Stimulated activated naive CD4-positive, alpha-beta T cell treated with Interleukin-2 at 50 U/mL for 16 hours (primary cell): ENCODE data around the gene SLC22A25.
"Not testable (repeated sequence)": the region's sequence is repeated elsewhere in the genome, so short reads cannot be mapped to it uniquely, and the experiment has no call there.

Experiments
- DNase-seq: peaks from one replicate; lab custom pipeline; 2025; lab: John Stamatoyannopoulos, UW

The SLC22A25 gene

GRCh38 chr11:63235471-63236461 lies 7.6 kb downstream of the SLC22A25 start:
- DNase-seq = not testable (repeated sequence)

GRCh38 chr11:63229815-63230214 lies 13.6 kb downstream of the SLC22A25 start:
- DNase-seq = no peak

GRCh38 chr11:63227521-63228107 lies 15.8 kb downstream of the SLC22A25 start:
- DNase-seq = no peak

- DNase-seq = no peak
Measured at GRCh38 chr11:63226488-63227114, 16.8 kb downstream of the SLC22A25 start.

- no peak for DNase-seq
Measured at GRCh38 chr11:63214093-63214492, 29.3 kb downstream of the SLC22A25 start.

- no peak for DNase-seq
Measured at GRCh38 chr11:63212742-63213141, 30.7 kb downstream of the SLC22A25 start.

- DNase-seq = no peak
Measured at GRCh38 chr11:63210111-63210510, 33.3 kb downstream of the SLC22A25 start.
